ENCODE data around the gene FAM13C. TPM values are rescaled to one million over a fixed set of nuclear protein-coding genes. Genes with fewer than 3 reads are reported as not detected.

Gene FAM13C
- total and polyA plus RNA-seq, 2 of the 13 experiments (the other 11 are each of a cell fraction or from before 2014, with no cell fraction given): 0.07 to 0.26 TPM

DNA sequence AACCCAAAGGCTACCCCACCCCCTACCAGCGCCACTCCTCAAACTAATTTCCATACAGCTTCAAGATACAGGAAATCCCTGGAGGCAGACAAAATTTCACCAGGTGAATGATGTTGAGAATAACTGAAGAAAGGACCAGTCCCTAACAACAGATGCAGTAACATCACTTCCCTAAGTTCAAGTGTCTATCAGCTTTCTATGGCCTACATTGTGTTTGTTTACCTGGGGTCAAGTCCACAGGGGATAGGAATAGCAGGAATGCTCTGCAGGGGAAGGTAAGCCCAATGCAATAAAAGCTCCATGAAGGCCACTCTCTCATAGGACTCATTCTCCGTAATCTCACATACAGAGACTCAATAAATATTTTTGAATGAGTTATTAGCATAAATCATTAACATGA, 26.9 kb downstream of the FAM13C start:
- intact Hi-C loops (cut with micrococcal nuclease; ENCODE audit: unreplicated experiment): no loop called here
- Histone ChIP-seq H3K4me3 (replicated peaks in 1 of 3; ENCODE audit: insufficient read depth in 1 of 3, low read depth in 2 of 3, low read length in 3 of 3) (no peak overlapping the region), H3K4me1 (ENCODE audit: insufficient read depth, low read length) (peaks cover 15% of the 10 kb centered on the region), H3K27ac (ENCODE audit: extremely low read length, insufficient read depth, low read length) (no peak overlapping the region), H3K27me3 (ENCODE audit: control insufficient read depth in 1 of 2, insufficient read depth in 2 of 2, low read length in 2 of 2) (no peaks in the 10 kb centered on the region), H3K36me3 (replicated peaks in 1 of 2; ENCODE audit: control insufficient read depth in 1 of 2, insufficient read depth in 2 of 2, low read length in 2 of 2) (no peaks in the 10 kb centered on the region), H3K79me2 (ENCODE audit: insufficient read depth, low read length) (no peaks in the 10 kb centered on the region), H3K9me3 (ENCODE audit: low read length) (no peaks in the 10 kb centered on the region), H3K9ac (ENCODE audit: insufficient read depth, low read depth, low read length) (no peak overlapping the region), H3K4me2 (ENCODE audit: low read depth, low read length) (no peak overlapping the region), H4K20me1 (ENCODE audit: insufficient read depth, low read length) (no peaks in the 10 kb centered on the region), H2AFZ (ENCODE audit: low read length) (no peak overlapping the region)
- in situ Hi-C loops (cut with HindIII; ENCODE audit: extremely low pct_ligation_motif_present, low pct_unique_long_range_greater_than_20kb): no loop called here
- 73% methylated on average over 2 of the region's 2 CpGs for WGBS (ENCODE audit: low lambda C conversion rate)
- no TSS peak for BruUV-seq (replicated peaks)
- FAIRE-seq (no peak), DNase-seq (ENCODE audit: low spot score) (no peak), ATAC-seq (no peak)
- ChIA-PET CTCF (ENCODE audit: low intra/inter-chr PET ratio, low total read pairs) (no interaction called here), POLR2A (no interaction called here)
- TF ChIP-seq MIXL1 (CRISPR knock-in tag; IDR thresholded peaks at IDR 0.05) (no peak), ZNF777 (CRISPR knock-in tag; IDR thresholded peaks at IDR 0.05) (no peak), ZNF383 (CRISPR knock-in tag; IDR thresholded peaks at IDR 0.05; ENCODE audit: borderline replicate concordance) (no peak), RARG (CRISPR knock-in tag; IDR thresholded peaks at IDR 0.05; ENCODE audit: low read depth) (no peak)
- TF ChIP-seq, protein P1, sequence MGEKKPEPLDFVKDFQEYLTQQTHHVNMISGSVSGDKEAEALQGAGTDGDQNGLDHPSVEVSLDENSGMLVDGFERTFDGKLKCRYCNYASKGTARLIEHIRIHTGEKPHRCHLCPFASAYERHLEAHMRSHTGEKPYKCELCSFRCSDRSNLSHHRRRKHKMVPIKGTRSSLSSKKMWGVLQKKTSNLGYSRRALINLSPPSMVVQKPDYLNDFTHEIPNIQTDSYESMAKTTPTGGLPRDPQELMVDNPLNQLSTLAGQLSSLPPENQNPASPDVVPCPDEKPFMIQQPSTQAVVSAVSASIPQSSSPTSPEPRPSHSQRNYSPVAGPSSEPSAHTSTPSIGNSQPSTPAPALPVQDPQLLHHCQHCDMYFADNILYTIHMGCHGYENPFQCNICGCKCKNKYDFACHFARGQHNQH (CRISPR knock-in tag; IDR thresholded peaks at IDR 0.05): no peak
- TF ChIP-seq, protein P2, sequence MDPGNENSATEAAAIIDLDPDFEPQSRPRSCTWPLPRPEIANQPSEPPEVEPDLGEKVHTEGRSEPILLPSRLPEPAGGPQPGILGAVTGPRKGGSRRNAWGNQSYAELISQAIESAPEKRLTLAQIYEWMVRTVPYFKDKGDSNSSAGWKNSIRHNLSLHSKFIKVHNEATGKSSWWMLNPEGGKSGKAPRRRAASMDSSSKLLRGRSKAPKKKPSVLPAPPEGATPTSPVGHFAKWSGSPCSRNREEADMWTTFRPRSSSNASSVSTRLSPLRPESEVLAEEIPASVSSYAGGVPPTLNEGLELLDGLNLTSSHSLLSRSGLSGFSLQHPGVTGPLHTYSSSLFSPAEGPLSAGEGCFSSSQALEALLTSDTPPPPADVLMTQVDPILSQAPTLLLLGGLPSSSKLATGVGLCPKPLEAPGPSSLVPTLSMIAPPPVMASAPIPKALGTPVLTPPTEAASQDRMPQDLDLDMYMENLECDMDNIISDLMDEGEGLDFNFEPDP (CRISPR knock-in tag; conservative IDR thresholded peaks at IDR 0.05): no peak

DNA sequence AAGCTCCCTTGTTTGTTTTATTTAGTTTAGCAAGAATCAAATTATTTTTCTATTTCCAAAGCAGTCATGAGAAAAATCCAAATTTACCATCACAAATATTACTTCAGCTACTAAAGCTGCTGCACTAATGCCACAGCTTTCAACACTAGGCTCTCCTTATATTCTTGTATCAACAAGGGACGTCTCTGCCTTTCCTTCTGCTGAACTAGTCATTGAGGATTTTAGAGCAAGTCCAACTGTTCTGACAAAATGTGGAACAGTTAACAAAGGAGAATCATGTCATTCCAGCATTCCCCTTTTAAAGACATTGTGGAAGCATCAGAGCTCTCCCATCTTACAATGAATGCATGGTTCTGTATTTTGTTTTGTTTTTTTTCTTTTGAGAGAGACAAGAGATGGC, 28.6 kb downstream of the FAM13C start:
- Histone ChIP-seq H3K27me3 (ENCODE audit: control insufficient read depth in 1 of 2, insufficient read depth in 2 of 2, low read length in 2 of 2) (no peaks in the 10 kb centered on the region), H3K4me2 (ENCODE audit: low read depth, low read length) (no peak overlapping the region), H3K9me3 (ENCODE audit: low read length) (no peaks in the 10 kb centered on the region), H2AFZ (ENCODE audit: low read length) (no peak overlapping the region), H4K20me1 (ENCODE audit: insufficient read depth, low read length) (no peaks in the 10 kb centered on the region), H3K79me2 (ENCODE audit: insufficient read depth, low read length) (no peaks in the 10 kb centered on the region), H3K27ac (ENCODE audit: extremely low read length, insufficient read depth, low read length) (no peak overlapping the region), H3K9ac (ENCODE audit: insufficient read depth, low read depth, low read length) (no peak overlapping the region), H3K36me3 (replicated peaks in 1 of 2; ENCODE audit: control insufficient read depth in 1 of 2, insufficient read depth in 2 of 2, low read length in 2 of 2) (no peaks in the 10 kb centered on the region), H3K4me3 (replicated peaks in 1 of 3; ENCODE audit: insufficient read depth in 1 of 3, low read depth in 2 of 3, low read length in 3 of 3) (no peak overlapping the region), H3K4me1 (ENCODE audit: insufficient read depth, low read length) (peaks cover 15% of the 10 kb centered on the region)
- intact Hi-C loops (cut with micrococcal nuclease; ENCODE audit: unreplicated experiment): no loop called here
- ATAC-seq: no peak
- no peak for FAIRE-seq
- DNase-seq (ENCODE audit: low spot score): no peak
- in situ Hi-C loops (cut with HindIII; ENCODE audit: extremely low pct_ligation_motif_present, low pct_unique_long_range_greater_than_20kb): no loop called here
- POLR2A ChIA-PET: no interaction called here
- CTCF ChIA-PET (ENCODE audit: low intra/inter-chr PET ratio, low total read pairs): no interaction called here
- no TSS peak for BruUV-seq (replicated peaks)
- TF ChIP-seq MED1 (CRISPR knock-in tag; IDR thresholded peaks at IDR 0.05): no peak
- TF ChIP-seq, protein P3, sequence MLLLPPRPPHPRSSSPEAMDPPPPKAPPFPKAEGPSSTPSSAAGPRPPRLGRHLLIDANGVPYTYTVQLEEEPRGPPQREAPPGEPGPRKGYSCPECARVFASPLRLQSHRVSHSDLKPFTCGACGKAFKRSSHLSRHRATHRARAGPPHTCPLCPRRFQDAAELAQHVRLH (CRISPR knock-in tag; IDR thresholded peaks at IDR 0.05; ENCODE audit: borderline replicate concordance, low read depth): no peak
- TF ChIP-seq ZNF547 (CRISPR knock-in tag; IDR thresholded peaks at IDR 0.05): no peak
- TF ChIP-seq, protein P4, sequence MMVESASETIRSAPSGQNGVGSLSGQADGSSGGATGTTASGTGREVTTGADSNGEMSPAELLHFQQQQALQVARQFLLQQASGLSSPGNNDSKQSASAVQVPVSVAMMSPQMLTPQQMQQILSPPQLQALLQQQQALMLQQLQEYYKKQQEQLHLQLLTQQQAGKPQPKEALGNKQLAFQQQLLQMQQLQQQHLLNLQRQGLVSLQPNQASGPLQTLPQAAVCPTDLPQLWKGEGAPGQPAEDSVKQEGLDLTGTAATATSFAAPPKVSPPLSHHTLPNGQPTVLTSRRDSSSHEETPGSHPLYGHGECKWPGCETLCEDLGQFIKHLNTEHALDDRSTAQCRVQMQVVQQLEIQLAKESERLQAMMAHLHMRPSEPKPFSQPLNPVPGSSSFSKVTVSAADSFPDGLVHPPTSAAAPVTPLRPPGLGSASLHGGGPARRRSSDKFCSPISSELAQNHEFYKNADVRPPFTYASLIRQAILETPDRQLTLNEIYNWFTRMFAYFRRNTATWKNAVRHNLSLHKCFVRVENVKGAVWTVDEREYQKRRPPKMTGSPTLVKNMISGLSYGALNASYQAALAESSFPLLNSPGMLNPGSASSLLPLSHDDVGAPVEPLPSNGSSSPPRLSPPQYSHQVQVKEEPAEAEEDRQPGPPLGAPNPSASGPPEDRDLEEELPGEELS (CRISPR knock-in tag; IDR thresholded peaks at IDR 0.05): no peak
- TF ChIP-seq ZNF879 (CRISPR knock-in tag; IDR thresholded peaks at IDR 0.05): no peak
- TF ChIP-seq JDP2 (CRISPR knock-in tag; IDR thresholded peaks at IDR 0.05; ENCODE audit: borderline replicate concordance): no peak
- no peak for TF ChIP-seq WIZ (CRISPR knock-in tag; IDR thresholded peaks at IDR 0.05)
- 24% methylated on average over 1 of the region's 1 CpG for WGBS (ENCODE audit: low lambda C conversion rate)

Measured in HepG2 (cell line).